BJ (cell line): ENCODE data around the gene UBR7. TPM values are rescaled to one million over a fixed set of nuclear protein-coding genes. Genes with fewer than 3 reads are reported as not detected.

Experiments used
- CTCF ChIA-PET: fragments of 350-600 bp; formaldehyde crosslinking; extraction: SDS; loops from one replicate; lab custom pipeline; 2021; ENCODE audit warnings: antibody characterized with exemption, inconsistent platforms; lab: Yijun Ruan, JAX
- POLR2A ChIA-PET: fragments of 300-600 bp; sonication (Branson Sonifier 250); formaldehyde crosslinking; extraction: SDS; loops from one replicate; lab custom pipeline; 2021; ENCODE audit warnings: antibody characterized with exemption; lab: Charles Lee
- DNase-seq: peaks from one replicate; pipeline ENCODE4 v3.0.0-alpha.2; 2011; ENCODE audit warnings: low read depth
- H3K27me3 ChIP-seq: 2 replicates; pipeline ENCODE4 v1.6.0; 2011; ENCODE audit warnings: low read length; ENCODE audit not compliant: control insufficient read depth, insufficient read depth
- H3K36me3 ChIP-seq: 2 replicates; pipeline ENCODE4 v1.5.1; 2011; ENCODE audit warnings: low read length; ENCODE audit not compliant: control insufficient read depth, insufficient read depth
- H3K4me3 ChIP-seq: 2 replicates; pipeline ENCODE4 v1.5.1; 2011; ENCODE audit warnings: low read depth, mild to moderate bottlenecking, control low read depth, low read length
- polyA plus RNA-seq: library from polyadenylated mRNA; depleted of rRNA; stranded (reverse); fragments of >200 nt; gene quantifications from 2 replicates; pipeline ENCODE4 v1.2.3, GENCODE V29; 2011
- TF ChIP-seq, protein P1 (sequence below): IDR thresholded peaks from 2 replicates; pipeline ENCODE4 v1.5.1; 2011; ENCODE audit warnings: low read depth, mild to moderate bottlenecking, control low read depth, inconsistent platforms, low read length, moderate library complexity; ENCODE audit not compliant: insufficient read depth

Gene UBR7
- polyA plus RNA-seq, 1 experiment: 30.3 TPM

DNA sequence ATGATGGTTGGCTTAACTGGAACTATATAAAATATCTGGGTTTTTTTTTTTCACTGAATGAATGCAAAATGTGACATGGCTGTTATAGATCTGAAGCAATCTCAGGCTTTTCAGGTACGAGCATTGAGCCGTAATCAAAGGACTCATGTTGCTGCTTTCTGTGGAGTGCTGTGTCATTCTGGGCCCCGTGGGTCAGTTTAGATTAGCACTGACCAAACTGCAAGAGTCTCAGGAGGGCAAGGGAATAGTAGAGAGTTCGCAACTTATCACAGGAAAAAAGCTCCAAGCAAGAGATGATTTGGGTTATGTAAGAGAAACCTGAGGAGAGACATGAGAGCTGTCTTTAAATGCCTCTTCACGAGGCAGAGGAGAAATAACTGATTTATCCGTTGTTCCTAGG, 59.1 kb downstream of the UBR7 start:
- Histone ChIP-seq H3K4me3 (no peak overlapping the region), H3K36me3 (no peaks in the 10 kb centered on the region; the same call in 1 of the 2 replicates), H3K27me3 (no peaks in the 10 kb centered on the region)
- CTCF ChIA-PET: no interaction called here
- TF ChIP-seq, protein P1, sequence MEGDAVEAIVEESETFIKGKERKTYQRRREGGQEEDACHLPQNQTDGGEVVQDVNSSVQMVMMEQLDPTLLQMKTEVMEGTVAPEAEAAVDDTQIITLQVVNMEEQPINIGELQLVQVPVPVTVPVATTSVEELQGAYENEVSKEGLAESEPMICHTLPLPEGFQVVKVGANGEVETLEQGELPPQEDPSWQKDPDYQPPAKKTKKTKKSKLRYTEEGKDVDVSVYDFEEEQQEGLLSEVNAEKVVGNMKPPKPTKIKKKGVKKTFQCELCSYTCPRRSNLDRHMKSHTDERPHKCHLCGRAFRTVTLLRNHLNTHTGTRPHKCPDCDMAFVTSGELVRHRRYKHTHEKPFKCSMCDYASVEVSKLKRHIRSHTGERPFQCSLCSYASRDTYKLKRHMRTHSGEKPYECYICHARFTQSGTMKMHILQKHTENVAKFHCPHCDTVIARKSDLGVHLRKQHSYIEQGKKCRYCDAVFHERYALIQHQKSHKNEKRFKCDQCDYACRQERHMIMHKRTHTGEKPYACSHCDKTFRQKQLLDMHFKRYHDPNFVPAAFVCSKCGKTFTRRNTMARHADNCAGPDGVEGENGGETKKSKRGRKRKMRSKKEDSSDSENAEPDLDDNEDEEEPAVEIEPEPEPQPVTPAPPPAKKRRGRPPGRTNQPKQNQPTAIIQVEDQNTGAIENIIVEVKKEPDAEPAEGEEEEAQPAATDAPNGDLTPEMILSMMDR: no peak
- DNase-seq: no peak
- POLR2A ChIA-PET: no interaction called here

DNA sequence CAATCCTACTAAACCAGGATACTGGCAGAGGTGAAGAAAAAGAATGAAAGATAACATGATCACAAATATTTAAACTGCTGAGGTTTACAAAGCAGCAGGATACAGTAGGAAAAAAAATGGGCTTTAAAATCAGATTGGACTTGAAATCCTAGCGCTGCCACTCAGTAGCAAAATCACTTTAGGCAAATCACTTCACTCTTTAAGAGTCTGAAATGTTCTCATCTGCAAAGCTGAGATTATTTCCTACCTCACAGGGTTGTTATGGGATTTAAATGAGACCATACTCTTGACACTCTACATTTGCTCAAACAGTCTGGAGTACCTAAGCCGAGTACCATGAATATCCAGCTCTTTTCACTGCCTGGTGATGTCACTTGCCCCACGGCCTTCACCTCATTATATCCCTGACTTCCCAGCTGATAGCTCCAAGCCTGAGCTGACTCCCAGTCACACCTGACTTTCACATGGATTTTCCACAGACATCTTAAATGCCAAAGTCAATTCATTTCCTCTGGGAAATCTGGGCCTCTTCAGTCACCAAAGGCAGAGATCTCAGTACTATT, 60.2 kb downstream of the UBR7 start:
- ChIA-PET CTCF (interaction anchor here (1.0 kb wide), 1 partner anchor 12 kb away, joined by 3 read pairs; no protein-coding TSS in a partner anchor), POLR2A (no interaction called here)
- H3K27me3 ChIP-seq: no peaks in the 10 kb centered on the region
- no peak overlapping the region for H3K4me3 ChIP-seq
- no peaks in the 10 kb centered on the region; the same call in 1 of the 2 replicates for H3K36me3 ChIP-seq
- TF ChIP-seq, protein P1: no peak
- no peak for DNase-seq

DNA sequence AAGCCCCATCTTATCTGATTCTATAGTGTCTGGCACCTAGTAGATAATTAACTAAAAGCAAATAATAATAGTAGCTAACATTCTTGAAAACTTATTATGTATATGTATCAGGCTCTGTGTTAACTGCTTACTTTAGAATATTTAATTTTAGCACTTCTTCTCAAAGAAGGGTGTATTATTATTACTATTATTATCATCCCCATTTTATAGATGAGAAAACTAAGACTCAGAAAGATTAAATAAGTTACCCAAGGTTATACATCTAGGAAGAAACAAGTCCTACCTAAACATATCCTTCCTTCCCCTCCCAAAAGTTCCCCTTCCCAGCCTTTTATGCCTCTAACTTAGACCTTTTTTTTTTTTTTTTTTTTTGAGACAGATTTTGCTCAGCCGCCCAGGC, 61.4 kb downstream of the UBR7 start:
- POLR2A ChIA-PET: no interaction called here
- CTCF ChIA-PET: no interaction called here
- no peak for DNase-seq
- H3K27me3 ChIP-seq: no peaks in the 10 kb centered on the region
- no peak overlapping the region for H3K4me3 ChIP-seq
- TF ChIP-seq, protein P1: no peak
- peaks cover 3% of the 10 kb centered on the region; the same call in 1 of the 2 replicates for H3K36me3 ChIP-seq

DNA sequence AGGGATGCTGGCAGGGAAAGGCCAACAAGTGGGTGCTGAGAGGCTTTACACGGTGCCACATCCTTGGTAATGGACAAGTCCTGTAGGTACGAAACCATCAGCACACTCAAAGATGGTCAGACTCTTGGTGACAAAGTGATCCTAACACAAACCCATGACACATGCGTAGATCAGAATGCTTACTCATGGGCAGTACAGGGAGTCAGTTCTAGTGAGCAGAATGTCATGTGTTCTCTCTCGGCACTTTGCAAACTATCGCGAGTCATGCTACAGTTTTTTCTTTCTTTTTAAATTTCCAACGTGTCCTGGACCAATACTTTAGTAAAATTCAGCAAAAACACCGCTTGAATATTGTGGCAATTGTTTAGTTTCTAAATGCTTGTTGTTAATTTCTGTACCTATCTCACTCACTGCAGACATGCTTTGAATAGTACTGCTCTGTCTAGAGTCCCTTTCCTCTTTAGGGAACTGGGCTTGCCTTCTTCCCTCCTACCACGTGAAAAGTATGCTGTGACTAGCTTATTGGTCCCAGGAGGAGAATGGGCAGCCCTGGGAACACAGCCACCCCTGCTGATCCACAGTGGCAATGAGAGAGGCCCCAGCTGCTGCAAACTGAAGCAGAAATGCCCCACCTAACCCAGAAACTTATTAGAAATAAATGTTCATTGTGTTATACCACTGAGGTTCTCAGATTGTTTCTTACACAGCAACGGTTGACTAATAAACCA, 62.4 kb downstream of the UBR7 start:
- ChIA-PET POLR2A (no interaction called here), CTCF (interaction anchor here (1.1 kb wide), 1 partner anchor 22 kb away, joined by 4 read pairs; no protein-coding TSS in a partner anchor)
- H3K36me3 ChIP-seq: 0 out of 2 replicates have a peak, but pooled peaks cover 3% of the 10 kb centered on the region
- no peak for DNase-seq
- TF ChIP-seq, protein P1: no peak
- no peak overlapping the region for H3K4me3 ChIP-seq
- no peaks in the 10 kb centered on the region for H3K27me3 ChIP-seq

DNA sequence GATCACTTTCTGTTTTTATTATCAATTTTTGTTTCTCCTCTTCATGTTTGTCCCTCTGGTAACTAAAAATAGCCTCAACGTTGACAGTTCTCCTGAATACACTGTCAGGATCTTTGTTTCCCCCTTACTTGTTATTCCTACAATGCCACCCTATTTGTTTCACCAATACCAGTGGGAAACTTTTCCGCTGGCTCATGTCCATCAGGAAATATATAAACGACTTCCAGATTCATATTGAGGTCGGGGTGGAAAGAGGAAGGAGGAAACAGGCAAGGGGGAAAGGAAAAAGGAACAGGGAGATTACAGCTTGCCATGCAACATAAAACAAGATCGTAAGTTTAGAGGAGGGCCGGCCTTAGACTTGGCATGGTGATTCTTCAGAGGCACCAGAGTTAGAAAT, 64.1 kb downstream of the UBR7 start:
- no peak for DNase-seq
- Histone ChIP-seq H3K4me3 (no peak overlapping the region), H3K36me3 (0 out of 2 replicates have a peak, but pooled peaks cover 3% of the 10 kb centered on the region), H3K27me3 (no peaks in the 10 kb centered on the region)
- CTCF ChIA-PET: no interaction called here
- POLR2A ChIA-PET: no interaction called here
- TF ChIP-seq, protein P1: no peak
